Stomach (tissue), 4 donors: Measurements from ENCODE around the gene APP.
A peak's percentile ranks its signal among the peaks of the same experiment; 100 is the strongest.

Experiments
- CTCF ChIP-seq, 7 experiments: fragments of 450-650 bp in 4 of 7; fragments of 200-600 bp in 3 of 7; sonication (generic) in 3 of 7; IDR thresholded peaks; one replicate each; pipeline ENCODE4 v1.5.1; 2016 to 2019; ENCODE audit warnings: antibody characterized with exemption in 7 of 7, control low read depth in 2 of 7, mild to moderate bottlenecking in 1 of 7
- EP300 ChIP-seq: sonication (generic); formaldehyde crosslinking; IDR thresholded peaks from one replicate; pipeline ENCODE4 v1.6.1; 2017; ENCODE audit warnings: antibody characterized with exemption
- POLR2AphosphoS5 ChIP-seq, 3 donors: sonication (generic); formaldehyde crosslinking; IDR thresholded peaks; one replicate each; pipeline ENCODE4 v1.6.1; 2016; ENCODE audit warnings: antibody characterized with exemption in 3 of 3

GRCh38 chr21:26170471-26171257, at the start of gene APP:
- TF ChIP-seq EP300 (no peak), CTCF (IDR thresholded peaks at IDR 0.05) (peak in 5 of 7 experiments; percentile 41 to 100 (median 96)), POLR2AphosphoS5 (IDR thresholded peaks at IDR 0.05) (peak; percentile 67 to 93 (median 93))
